IMR-90 (cell line): ENCODE data around the gene LIAS. TPM values are rescaled to one million over a fixed set of nuclear protein-coding genes. Genes with fewer than 3 reads are reported as not detected.

Source experiments
- ATAC-seq: fragments of 200-7000 bp; cut with Tn5 transposase; 2 replicates; pipeline ENCODE4 v1.9.1; 2020; ENCODE audit warnings: low read depth, mild to moderate bottlenecking, moderate library complexity
- BruUV-seq: library from RNA; stranded (reverse); fragments of 400-500 nt; replicated peaks from 2 replicates; lab custom pipeline; 2021; lab: Mats Ljungman, UMichigan
- CTCF ChIA-PET: fragments of 300-600 bp; formaldehyde crosslinking; extraction: SDS; loops from one replicate; lab custom pipeline; 2021; ENCODE audit warnings: antibody characterized with exemption; lab: Yijun Ruan, JAX
- POLR2A ChIA-PET: fragments of 300-600 bp; sonication (Branson Sonifier 250); formaldehyde crosslinking; loops from one replicate; lab custom pipeline; 2022; ENCODE audit warnings: antibody characterized with exemption; ENCODE audit not compliant: unreplicated experiment; lab: Charles Lee
- DNase-seq: peaks from one replicate; pipeline ENCODE4 v3.0.0; 2013
- H2AFZ ChIP-seq: replicated peaks from 2 replicates; pipeline ENCODE3; 2013; ENCODE audit warnings: low read length, mild to moderate bottlenecking; ENCODE audit not compliant: poor library complexity
- H2AK5ac ChIP-seq: 2 replicates; pipeline ENCODE4 v1.6.1; 2013; ENCODE audit warnings: low read depth, low read length, inconsistent platforms
- H2AK9ac ChIP-seq: replicated peaks from 2 replicates; pipeline ENCODE3; 2013; ENCODE audit warnings: mild to moderate bottlenecking, low read depth, low read length, moderate library complexity; ENCODE audit not compliant: poor library complexity
- H2BK120ac ChIP-seq: 2 replicates; pipeline ENCODE4 v1.6.1; 2013; ENCODE audit warnings: low read depth, low read length, inconsistent platforms
- H2BK15ac ChIP-seq: 3 replicates; pipeline ENCODE4 v1.6.1; 2013; ENCODE audit warnings: low read depth, low read length, inconsistent platforms
- H2BK20ac ChIP-seq: 2 replicates; pipeline ENCODE4 v1.6.1; 2013; ENCODE audit warnings: low read depth, mild to moderate bottlenecking, inconsistent platforms, low read length, moderate library complexity
- H2BK5ac ChIP-seq: 2 replicates; pipeline ENCODE4 v1.6.1; 2013; ENCODE audit warnings: mild to moderate bottlenecking, low read depth, low read length, inconsistent platforms; ENCODE audit not compliant: poor library complexity, severe bottlenecking
- H3K14ac ChIP-seq: replicated peaks from 2 replicates; pipeline ENCODE4 v1.6.1; 2013; ENCODE audit warnings: low read depth, low read length, inconsistent platforms
- H3K18ac ChIP-seq: 2 replicates; pipeline ENCODE4 v1.6.1; 2013; ENCODE audit warnings: low read depth, low read length, control low read depth
- H3K23ac ChIP-seq: 2 replicates; pipeline ENCODE4 v1.6.1; 2013; ENCODE audit warnings: low read depth, low read length, inconsistent platforms
- H3K27ac ChIP-seq: 2 replicates; pipeline ENCODE4 v1.5.1; 2013; ENCODE audit warnings: mild to moderate bottlenecking, control low read depth, low read length; ENCODE audit not compliant: insufficient read depth
- H3K27me3 ChIP-seq: 2 replicates; pipeline ENCODE4 v1.6.1; 2013; ENCODE audit warnings: low read length; ENCODE audit not compliant: control insufficient read depth, insufficient read depth
- H3K36me3 ChIP-seq: 2 replicates; pipeline ENCODE4 v1.6.1; 2013; ENCODE audit warnings: low read length, mixed read lengths; ENCODE audit not compliant: control insufficient read depth, insufficient read depth
- H3K4ac ChIP-seq: 2 replicates; pipeline ENCODE4 v1.6.1; 2013; ENCODE audit warnings: low read depth, low read length, inconsistent platforms
- H3K4me1 ChIP-seq: 2 replicates; pipeline ENCODE4 v1.6.1; 2013; ENCODE audit warnings: low read length, mixed read lengths; ENCODE audit not compliant: control insufficient read depth, insufficient read depth
- H3K4me2 ChIP-seq: 2 replicates; pipeline ENCODE4 v1.6.1; 2013; ENCODE audit warnings: low read depth, mild to moderate bottlenecking, control low read depth, low read length, moderate library complexity
- H3K4me3 ChIP-seq: 2 replicates; pipeline ENCODE4 v1.5.1; 2013; ENCODE audit warnings: low read depth, mild to moderate bottlenecking, control low read depth, low read length, moderate library complexity; ENCODE audit not compliant: insufficient read depth
- H3K56ac ChIP-seq: 2 replicates; pipeline ENCODE4 v1.6.1; 2013; ENCODE audit warnings: low read length, inconsistent platforms; ENCODE audit not compliant: insufficient read depth; ENCODE audit errors: extremely low read depth
- H3K79me1 ChIP-seq, 2 experiments: 2 replicates each; pipeline ENCODE4 v1.6.1; 2013; ENCODE audit warnings: low read length in 2 of 2, inconsistent platforms in 1 of 2, low read depth in 1 of 2
- H3K9ac ChIP-seq: 2 replicates; pipeline ENCODE4 v1.6.1; 2013; ENCODE audit warnings: low read depth, low read length, control low read depth
- H3K9me1 ChIP-seq: 2 replicates; pipeline ENCODE4 v1.6.1; 2013; ENCODE audit warnings: low read length, inconsistent platforms; ENCODE audit not compliant: insufficient read depth
- H3K9me3 ChIP-seq: 2 replicates; pipeline ENCODE4 v1.6.1; 2013; ENCODE audit warnings: low read length; ENCODE audit not compliant: control insufficient read depth, insufficient read depth
- H4K20me1 ChIP-seq: 2 replicates; pipeline ENCODE4 v1.6.1; 2013; ENCODE audit warnings: low read length, inconsistent platforms; ENCODE audit not compliant: insufficient read depth
- H4K5ac ChIP-seq: 2 replicates; pipeline ENCODE4 v1.6.1; 2013; ENCODE audit warnings: mild to moderate bottlenecking, low read depth, low read length, control low read depth
- H4K8ac ChIP-seq, 2 experiments: 2 replicates each; pipeline ENCODE4 v1.6.1; 2013; ENCODE audit warnings: low read depth in 2 of 2, low read length in 2 of 2, control low read depth in 1 of 2, inconsistent platforms in 1 of 2
- H4K91ac ChIP-seq: 2 replicates; pipeline ENCODE4 v1.6.1; 2013; ENCODE audit warnings: low read depth, low read length, inconsistent platforms; ENCODE audit not compliant: insufficient read depth
- BHLHE40 ChIP-seq: fragments of 150-350 bp; IDR thresholded peaks from 2 replicates; pipeline ENCODE4 v1.6.1; 2016; ENCODE audit warnings: mild to moderate bottlenecking, low read depth, low read length
- CEBPB ChIP-seq: IDR thresholded peaks from 2 replicates; pipeline ENCODE4 v1.6.1; 2012; ENCODE audit warnings: low read depth, low read length, improper control_type of control experiment
- CHD1 ChIP-seq: IDR thresholded peaks from 2 replicates; pipeline ENCODE4 v1.6.1; 2012; ENCODE audit warnings: low read depth, low read length, improper control_type of control experiment
- CTCF ChIP-seq: conservative IDR thresholded peaks from 2 replicates; pipeline ENCODE4 v1.5.1; 2012; ENCODE audit warnings: mild to moderate bottlenecking, low read depth, low read length, improper control_type of control experiment
- ELK1 ChIP-seq: fragments of 150-350 bp; IDR thresholded peaks from 2 replicates; pipeline ENCODE4 v1.6.1; 2016; ENCODE audit warnings: low read depth, mild to moderate bottlenecking, low read length, moderate library complexity, borderline replicate concordance
- FOS ChIP-seq: fragments of 150-350 bp; IDR thresholded peaks from 2 replicates; pipeline ENCODE4 v1.6.1; 2016; ENCODE audit warnings: low read depth, low read length
- MAFK ChIP-seq: IDR thresholded peaks from 2 replicates; pipeline ENCODE4 v1.6.1; 2012; ENCODE audit warnings: low read depth, low read length, improper control_type of control experiment
- MAZ ChIP-seq: IDR thresholded peaks from 2 replicates; pipeline ENCODE4 v1.6.1; 2012; ENCODE audit warnings: low read depth, mild to moderate bottlenecking, low read length, improper control_type of control experiment, moderate library complexity, borderline replicate concordance
- MXI1 ChIP-seq: IDR thresholded peaks from 2 replicates; pipeline ENCODE4 v1.6.1; 2012; ENCODE audit warnings: low read depth, mild to moderate bottlenecking, low read length, moderate library complexity, borderline replicate concordance
- NFE2L2 ChIP-seq: fragments of 150-350 bp; IDR thresholded peaks from 2 replicates; pipeline ENCODE4 v1.6.1; 2016; ENCODE audit warnings: low read depth, mild to moderate bottlenecking, low read length
- POLR2A ChIP-seq: IDR thresholded peaks from 2 replicates; pipeline ENCODE4 v1.6.1; 2012; ENCODE audit warnings: mild to moderate bottlenecking, low read depth, low read length
- RAD21 ChIP-seq: IDR thresholded peaks from 2 replicates; pipeline ENCODE4 v1.6.1; 2012; ENCODE audit warnings: low read length, improper control_type of control experiment
- RCOR1 ChIP-seq: IDR thresholded peaks from 2 replicates; pipeline ENCODE4 v1.6.1; 2012; ENCODE audit warnings: mild to moderate bottlenecking, low read length, improper control_type of control experiment; ENCODE audit not compliant: insufficient replicate concordance
- RFX5 ChIP-seq: IDR thresholded peaks from 2 replicates; pipeline ENCODE4 v1.8.0; 2012; ENCODE audit warnings: low read depth, mild to moderate bottlenecking, low read length, moderate library complexity
- SMC3 ChIP-seq: fragments of 150-350 bp; IDR thresholded peaks from 2 replicates; pipeline ENCODE4 v1.6.1; 2016; ENCODE audit warnings: low read depth, mild to moderate bottlenecking, antibody characterized with exemption, low read length, moderate library complexity
- USF2 ChIP-seq: fragments of 150-350 bp; IDR thresholded peaks from 2 replicates; pipeline ENCODE4 v1.6.1; 2017; ENCODE audit warnings: mild to moderate bottlenecking, antibody characterized with exemption, low read length, low read depth
- WGBS, 2 experiments: methylation state at CpG; one replicate each; pipeline versions ENCODE4 v1.1.5 to v1.1.7; 2013; ENCODE audit warnings: missing lambda C conversion rate in 2 of 2; ENCODE audit not compliant: insufficient read length in 1 of 2; ENCODE audit errors: extremely low coverage in 2 of 2; 5-methylcytosine and 5-hydroxymethylcytosine counted together
- dilution Hi-C: fragments of 300-500 bp; cut with HindIII; formaldehyde crosslinking; loops from one replicate; pipeline ENCODE4 v1.14.3; 2018; ENCODE audit warnings: low sequenced_read_pairs; ENCODE audit not compliant: unreplicated experiment
- in situ Hi-C: fragments of 300-500 bp; cut with MboI; formaldehyde crosslinking; loops from 3 replicates; pipeline ENCODE4 v1.14.3; 2019; ENCODE audit warnings: low sequenced_read_pairs, inconsistent platforms, mixed read lengths
- intact Hi-C: fragments of 100-400 bp; cut with micrococcal nuclease; formaldehyde crosslinking; loops from 2 replicates; pipeline ENCODE4 v1.10.0; 2022
- polyA plus RNA-seq, 3 experiments: library from polyadenylated mRNA; depleted of rRNA; stranded (reverse); fragments of >200 nt; gene quantifications; 2 replicates each; pipeline ENCODE4 v1.2.3, GENCODE V29; 2012; ENCODE audit warnings: low replicate concordance in 1 of 3
- total RNA-seq: library from RNA; depleted of rRNA; stranded (reverse); fragments of >200 nt; gene quantifications from 2 replicates; pipeline ENCODE4 v1.2.3, GENCODE V29; 2012

Gene LIAS
- total and polyA plus RNA-seq, 2 of the 4 experiments (the other 2 are of a cell fraction) = 3.2 to 7.8 TPM

- no peaks in the 10 kb centered on the region for H3K9me1 ChIP-seq
- DNase-seq = no peak
- H3K56ac ChIP-seq = no peak overlapping the region
- H3K36me3 ChIP-seq = no peaks in the 10 kb centered on the region; the same call in 1 of the 2 replicates
- intact Hi-C loops = no loop called here
- WGBS, 2 experiments = 95% methylated on average over 9 of the region's 27 CpGs; no CpG with 5 or more reads in 1 of the 2 experiments
- no peak overlapping the region for H3K18ac ChIP-seq
- H3K4me1 ChIP-seq = no peaks in the 10 kb centered on the region
- no peak overlapping the region for H4K91ac ChIP-seq
- H4K8ac ChIP-seq = no peak overlapping the region
- no peaks in the 10 kb centered on the region for H4K20me1 ChIP-seq
- no peak overlapping the region for H3K27ac ChIP-seq
- H2AK9ac ChIP-seq = no peak overlapping the region
- no peak for ATAC-seq
- H4K5ac ChIP-seq = no peak overlapping the region
- no peak overlapping the region for H3K4me3 ChIP-seq
- in situ Hi-C loops = no loop called here
- H3K79me1 ChIP-seq = no peaks in the 10 kb centered on the region
- H2AFZ ChIP-seq = no peak overlapping the region
- no peak overlapping the region for H3K4me2 ChIP-seq
- no peak overlapping the region for H2BK15ac ChIP-seq
- no TSS peak for BruUV-seq
- dilution Hi-C loops = no loop called here
- no peak overlapping the region for H2AK5ac ChIP-seq
- no peak overlapping the region for H2BK120ac ChIP-seq
- no peaks in the 10 kb centered on the region for H3K27me3 ChIP-seq
- H3K23ac ChIP-seq = no peak overlapping the region
- H3K14ac ChIP-seq = no peak overlapping the region
- no peak overlapping the region for H2BK20ac ChIP-seq
- no peak overlapping the region for H3K4ac ChIP-seq
- H3K9ac ChIP-seq = no peak overlapping the region
- CTCF ChIA-PET = no interaction called here
- H2BK5ac ChIP-seq = no peak overlapping the region
- POLR2A ChIA-PET = interaction anchor here (0.6 kb wide), 1 partner anchor 43 kb away, joined by 6 read pairs; no protein-coding TSS in a partner anchor
- H3K9me3 ChIP-seq = peaks cover 11% of the 10 kb centered on the region
- TF ChIP-seq FOS (no peak), MAFK (no peak), MAZ (no peak), CHD1 (no peak), NFE2L2 (no peak), USF2 (no peak), CTCF (no peak), CEBPB (no peak), RCOR1 (no peak), RAD21 (no peak), POLR2A (no peak), ELK1 (no peak), RFX5 (no peak), BHLHE40 (no peak), SMC3 (no peak), MXI1 (no peak)
Measured at GRCh38 chr4:39480251-39480650, 21.4 kb downstream of the LIAS start.
